MCF 10A (cell line): ENCODE measurements around the gene ADCY7. TPM values are rescaled to one million over a fixed set of nuclear protein-coding genes. Genes with fewer than 3 reads are reported as not detected.

Experiments
- BruUV-seq: library from RNA; stranded (reverse); fragments of 400-500 nt; replicated peaks from 2 replicates; lab custom pipeline; 2021; lab: Mats Ljungman, UMichigan
- CTCF ChIA-PET: fragments of 300-600 bp; sonication (Branson Sonifier 250); formaldehyde crosslinking; extraction: SDS; loops from one replicate; lab custom pipeline; 2021; ENCODE audit warnings: antibody characterized with exemption, inconsistent platforms; lab: Yijun Ruan, JAX
- POLR2A ChIA-PET: fragments of 300-600, 350-650 bp; sonication (Branson Sonifier 250); formaldehyde crosslinking; extraction: SDS; loops from one replicate; lab custom pipeline; 2020; ENCODE audit warnings: antibody characterized with exemption, inconsistent platforms; lab: Yijun Ruan, JAX
- DNase-seq: peaks from one replicate; pipeline ENCODE4 v3.0.0-alpha.2; 2018; ENCODE audit not compliant: unreplicated experiment
- H3K27ac Mint-ChIP-seq: one replicate; pipeline ENCODE4 v1.8.0; 2022; ENCODE audit warnings: mild to moderate bottlenecking, low read depth, mixed read lengths; ENCODE audit not compliant: unreplicated experiment
- H3K27me3 Mint-ChIP-seq: one replicate; pipeline ENCODE4 v1.8.0; 2022; ENCODE audit warnings: mixed read lengths; ENCODE audit not compliant: insufficient read depth, unreplicated experiment
- H3K36me3 Mint-ChIP-seq: one replicate; pipeline ENCODE4 v1.8.0; 2022; ENCODE audit warnings: mild to moderate bottlenecking, moderate library complexity, mixed read lengths; ENCODE audit not compliant: insufficient read depth, unreplicated experiment
- H3K4me1 Mint-ChIP-seq: one replicate; pipeline ENCODE4 v1.8.0; 2022; ENCODE audit warnings: mixed read lengths; ENCODE audit not compliant: insufficient read depth, unreplicated experiment
- H3K4me3 Mint-ChIP-seq: one replicate; pipeline ENCODE4 v1.8.0; 2022; ENCODE audit warnings: mild to moderate bottlenecking, moderate library complexity, mixed read lengths; ENCODE audit not compliant: unreplicated experiment
- H3K9me3 Mint-ChIP-seq: one replicate; pipeline ENCODE4 v1.8.0; 2022; ENCODE audit warnings: mixed read lengths; ENCODE audit not compliant: unreplicated experiment
- CTCF ChIP-seq: fragments of 200-600 bp; IDR thresholded peaks from one replicate; pipeline ENCODE4 v1.8.0; 2022; ENCODE audit warnings: antibody characterized with exemption, mild to moderate bottlenecking; ENCODE audit not compliant: unreplicated experiment
- intact Hi-C: fragments of 100-400 bp; cut with micrococcal nuclease; formaldehyde crosslinking; loops from 2 replicates; pipeline ENCODE4 v1.14.1; 2022
- total RNA-seq: library from RNA; stranded (reverse); gene quantifications from 2 replicates; pipeline ENCODE4 v1.2.3, GENCODE V29; 2022

The ADCY7 gene
- total RNA-seq, 1 experiment from 2014 or later: 32.9 TPM

- Mint-ChIP-seq H3K4me3 (no peak overlapping the region), H3K9me3 (no peaks in the 10 kb centered on the region), H3K4me1 (peaks cover 7% of the 10 kb centered on the region), H3K36me3 (peaks cover 6% of the 10 kb centered on the region), H3K27ac (no peak overlapping the region), H3K27me3 (no peaks in the 10 kb centered on the region)
- intact Hi-C loops: no loop called here
- DNase-seq: no peak
- BruUV-seq: no TSS peak
- no peak for TF ChIP-seq CTCF
- CTCF ChIA-PET: interaction anchor here (0.6 kb wide), 1 partner anchor 14 kb away, joined by 3 read pairs; no protein-coding TSS in a partner anchor
- POLR2A ChIA-PET: no interaction called here
Measured at GRCh38 chr16:50303605-50304466, 37.5 kb downstream of the ADCY7 start.

GRCh38 chr16:50304467-50305440, 38.4 kb downstream of the ADCY7 start:
- Mint-ChIP-seq H3K4me3 (no peak overlapping the region), H3K27me3 (no peaks in the 10 kb centered on the region), H3K27ac (no peak overlapping the region), H3K4me1 (peaks cover 8% of the 10 kb centered on the region), H3K9me3 (no peaks in the 10 kb centered on the region), H3K36me3 (peaks cover 6% of the 10 kb centered on the region)
- ChIA-PET CTCF (no interaction called here), POLR2A (no interaction called here)
- no peak for TF ChIP-seq CTCF
- no TSS peak for BruUV-seq
- DNase-seq: no peak
- intact Hi-C loops: no loop called here

DNA sequence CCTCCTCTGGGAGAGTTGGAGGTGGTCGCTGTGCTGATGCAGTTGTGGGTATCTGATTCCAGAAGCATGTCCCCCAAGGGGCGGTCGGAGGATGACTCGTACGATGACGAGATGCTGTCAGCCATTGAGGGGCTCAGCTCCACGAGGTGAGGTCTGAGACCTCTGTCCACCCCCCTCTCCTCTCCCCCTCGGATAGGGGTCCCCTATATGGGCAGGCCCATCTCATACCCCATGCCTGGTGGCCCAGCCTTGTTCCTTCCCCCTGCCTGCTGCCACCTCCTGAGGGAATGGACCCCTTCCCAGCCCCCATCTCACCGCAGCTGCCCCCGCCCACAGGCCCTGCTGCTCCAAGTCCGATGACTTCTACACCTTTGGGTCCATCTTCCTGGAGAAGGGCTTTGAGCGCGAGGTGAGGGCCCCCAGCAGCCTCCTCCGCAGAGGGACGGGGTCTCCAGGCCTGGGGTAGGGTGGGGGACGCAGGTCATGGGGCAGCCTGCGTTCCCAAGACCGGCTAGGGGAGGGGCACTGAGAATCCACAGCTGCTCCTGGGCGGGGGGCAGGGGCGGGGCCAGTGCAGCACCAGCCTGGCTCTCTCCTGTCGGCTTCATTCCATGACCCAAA, 39.2 kb downstream of the ADCY7 start:
- no peak for TF ChIP-seq CTCF
- intact Hi-C loops: no loop called here
- BruUV-seq: no TSS peak
- peaks cover 6% of the 10 kb centered on the region for H3K36me3 Mint-ChIP-seq
- no peaks in the 10 kb centered on the region for H3K9me3 Mint-ChIP-seq
- no peaks in the 10 kb centered on the region for H3K27me3 Mint-ChIP-seq
- DNase-seq: no peak
- H3K27ac Mint-ChIP-seq: no peak overlapping the region
- H3K4me3 Mint-ChIP-seq: no peak overlapping the region
- H3K4me1 Mint-ChIP-seq: peaks cover 14% of the 10 kb centered on the region
- CTCF ChIA-PET: no interaction called here
- POLR2A ChIA-PET: no interaction called here

GRCh38 chr16:50306287-50306686, 39.9 kb downstream of the ADCY7 start:
- no peak for TF ChIP-seq CTCF
- intact Hi-C loops: no loop called here

More at GRCh38 chr16:50306287-50306686, 39.9 kb downstream of the ADCY7 start:
- Mint-ChIP-seq H3K4me1 (peaks cover 14% of the 10 kb centered on the region), H3K27me3 (no peaks in the 10 kb centered on the region), H3K27ac (no peak overlapping the region), H3K36me3 (peaks cover 6% of the 10 kb centered on the region), H3K4me3 (no peak overlapping the region), H3K9me3 (no peaks in the 10 kb centered on the region)
- no peak for DNase-seq
- POLR2A ChIA-PET: no interaction called here
- CTCF ChIA-PET: no interaction called here
- no TSS peak for BruUV-seq
